ENCODE results near the gene ZNF507. TPM values are rescaled to one million over a fixed set of nuclear protein-coding genes. Genes with fewer than 3 reads are reported as not detected.
A peak's percentile ranks its signal among the peaks of the same experiment; 100 is the strongest.

Gene ZNF507
- 11.8 and 14.8 TPM in 2 replicates for total RNA-seq
- polyA plus RNA-seq: 3.8 and 4.7 TPM in 2 replicates

DNA sequence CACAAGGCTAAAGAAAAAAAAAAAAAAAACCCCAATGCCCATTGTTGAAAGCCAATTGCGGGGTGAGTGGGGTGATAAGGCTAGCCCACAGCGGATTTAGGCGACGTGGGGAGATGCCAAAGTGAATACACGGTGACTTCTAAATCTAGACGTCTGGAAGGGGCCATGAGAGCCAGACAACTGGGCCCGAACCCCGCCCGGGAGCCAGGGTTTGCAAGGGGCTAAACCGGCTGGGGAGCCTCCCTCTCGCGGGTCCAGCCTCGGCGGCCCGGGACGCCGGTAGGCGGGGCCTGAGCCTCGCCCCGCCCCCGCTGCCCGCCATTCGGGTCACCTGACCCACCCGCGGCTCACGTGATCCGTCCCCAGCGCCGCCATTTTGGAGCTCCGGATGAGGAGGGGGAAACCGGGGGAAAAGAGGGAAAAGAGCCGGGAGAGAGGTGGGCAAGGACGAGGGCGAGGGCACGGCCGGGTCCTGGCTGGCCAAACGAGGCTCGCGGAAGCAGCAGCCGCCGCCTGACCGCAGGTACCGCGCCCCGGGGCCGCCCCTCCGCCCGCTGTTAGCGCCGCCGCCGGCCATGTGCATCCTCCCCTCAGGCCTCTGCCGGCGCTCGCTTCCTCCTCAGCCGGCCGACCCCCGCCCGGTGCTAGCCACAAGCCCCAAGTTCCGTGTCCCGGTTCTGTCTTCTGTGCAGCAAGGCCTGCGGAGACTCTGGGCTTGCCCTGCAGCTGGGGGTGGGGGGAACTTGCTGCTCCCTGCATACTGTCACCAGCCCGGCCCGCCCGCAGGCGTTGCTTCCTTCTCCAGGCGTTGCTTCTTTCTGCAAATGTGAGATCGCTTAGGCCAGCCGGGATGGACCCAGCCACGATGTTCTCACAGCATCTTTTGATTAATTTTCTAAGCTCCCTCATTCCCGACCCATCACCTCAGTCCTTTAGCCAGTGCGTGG, at the start of gene ZNF507:
Gene ZNF507 (plus strand): TSS at position 350 of the 947 bp plus-strand sequence. CDS start 7,221 bp downstream, outside the sequence.
- peaks cover 3% of the 10 kb centered on the region for H4K20me1 ChIP-seq (ENCODE audit: insufficient read depth, poor library complexity, severe bottlenecking)
- H3K9me3 ChIP-seq (ENCODE audit: low read depth): no peaks in the 10 kb centered on the region
- no peaks in the 10 kb centered on the region for H3K36me3 ChIP-seq (replicated peaks; ENCODE audit: insufficient read depth, low read depth)
- peak; percentile 93 for DNase-seq (ENCODE audit: low spot score)
- H3K4me3 ChIP-seq: peak within 1 kb of the TSS; percentile 82
- H3K9me2 ChIP-seq (replicated peaks; ENCODE audit: insufficient read depth): no peaks in the 10 kb centered on the region
- peak within 1 kb of the TSS; percentile 71 for H3K27ac ChIP-seq
- peaks cover 16% of the 10 kb centered on the region for H3K4me1 ChIP-seq (ENCODE audit: insufficient read depth)
- no peaks in the 10 kb centered on the region for H3K27me3 ChIP-seq
- H2AFZ ChIP-seq: peak within 1 kb of the TSS; percentile 72
- H3K79me2 ChIP-seq: peaks cover 39% of the 10 kb centered on the region
- TF ChIP-seq CTCF (IDR thresholded peaks at IDR 0.05; ENCODE audit: poor library complexity) (no peak), EZH2 (IDR thresholded peaks at IDR 0.05; ENCODE audit: borderline replicate concordance) (no peak), EZH2phosphoT487 (IDR thresholded peaks at IDR 0.05; ENCODE audit: low read depth, severe bottlenecking, unreplicated experiment) (no peak)
- peak within 1 kb of the TSS; percentile 89 for H3K4me2 ChIP-seq
- WGBS (ENCODE audit: low lambda C conversion rate, missing lambda C conversion rate): 13% methylated on average over 35 of the region's 72 CpGs

DNA sequence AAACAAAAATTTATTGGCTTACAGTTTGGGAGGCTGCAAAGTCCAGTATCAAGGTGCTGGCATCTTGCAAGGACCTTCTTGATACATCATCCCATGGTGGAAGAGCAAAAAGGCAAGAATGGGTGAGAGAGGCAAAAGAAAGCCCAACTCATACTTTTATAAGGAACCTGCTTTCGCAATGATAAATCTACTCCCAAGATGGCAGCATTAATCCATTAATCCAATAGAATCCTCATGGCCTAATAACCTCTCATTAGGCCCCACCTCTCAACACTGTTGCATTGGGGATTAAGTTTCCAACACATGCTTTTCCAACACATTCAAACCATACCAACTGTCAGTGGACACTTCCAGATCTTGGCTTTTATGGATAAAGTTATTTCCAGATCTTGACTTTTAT, 48.7 kb upstream of the ZNF507 start:
- Histone ChIP-seq H3K79me2 (no peaks in the 10 kb centered on the region), H2AFZ (no peak overlapping the region), H3K4me3 (no peak overlapping the region), H3K9me3 (ENCODE audit: low read depth) (no peaks in the 10 kb centered on the region), H3K27me3 (no peaks in the 10 kb centered on the region), H3K9me2 (replicated peaks; ENCODE audit: insufficient read depth) (no peaks in the 10 kb centered on the region), H3K4me1 (ENCODE audit: insufficient read depth) (no peaks in the 10 kb centered on the region), H3K36me3 (replicated peaks; ENCODE audit: insufficient read depth, low read depth) (no peaks in the 10 kb centered on the region), H3K4me2 (no peak overlapping the region), H3K27ac (no peak overlapping the region), H4K20me1 (ENCODE audit: insufficient read depth, poor library complexity, severe bottlenecking) (no peaks in the 10 kb centered on the region)
- DNase-seq (ENCODE audit: low spot score): no peak
- TF ChIP-seq CTCF (IDR thresholded peaks at IDR 0.05; ENCODE audit: poor library complexity): no peak
- TF ChIP-seq EZH2 (IDR thresholded peaks at IDR 0.05; ENCODE audit: borderline replicate concordance): no peak
- TF ChIP-seq EZH2phosphoT487 (IDR thresholded peaks at IDR 0.05; ENCODE audit: low read depth, severe bottlenecking, unreplicated experiment): no peak
- WGBS (ENCODE audit: low lambda C conversion rate, missing lambda C conversion rate): 100% methylated on average over 1 of the region's 1 CpG

DNA sequence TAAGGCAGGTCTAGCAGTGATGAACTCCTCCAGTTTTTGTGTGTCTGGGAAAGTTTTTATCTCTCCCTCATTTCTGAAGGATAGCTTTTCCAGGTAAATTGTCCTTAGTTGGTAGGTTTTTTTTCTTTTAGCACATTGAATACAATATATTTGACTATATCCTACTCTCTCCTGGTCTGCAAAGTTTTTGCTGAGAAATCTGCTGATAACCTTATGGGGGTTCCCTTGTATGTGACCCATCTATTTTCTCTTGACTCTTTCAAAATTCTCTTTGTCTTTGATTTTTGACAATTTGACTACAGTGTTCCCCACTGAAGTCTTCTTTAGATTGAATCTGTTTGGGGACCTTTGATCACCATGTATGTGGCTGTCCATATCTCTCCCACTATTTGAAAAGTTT, 42.6 kb upstream of the ZNF507 start:
- Histone ChIP-seq H3K27ac (no peak overlapping the region), H4K20me1 (ENCODE audit: insufficient read depth, poor library complexity, severe bottlenecking) (no peaks in the 10 kb centered on the region), H3K9me2 (replicated peaks; ENCODE audit: insufficient read depth) (no peaks in the 10 kb centered on the region), H3K36me3 (replicated peaks; ENCODE audit: insufficient read depth, low read depth) (no peaks in the 10 kb centered on the region), H3K79me2 (no peaks in the 10 kb centered on the region), H3K27me3 (peaks cover 3% of the 10 kb centered on the region), H3K4me1 (ENCODE audit: insufficient read depth) (no peaks in the 10 kb centered on the region), H3K4me3 (no peak overlapping the region), H3K9me3 (ENCODE audit: low read depth) (no peaks in the 10 kb centered on the region), H2AFZ (no peak overlapping the region), H3K4me2 (no peak overlapping the region)
- no peak for DNase-seq (ENCODE audit: low spot score)
- TF ChIP-seq CTCF (IDR thresholded peaks at IDR 0.05; ENCODE audit: poor library complexity): no peak
- TF ChIP-seq EZH2phosphoT487 (IDR thresholded peaks at IDR 0.05; ENCODE audit: low read depth, severe bottlenecking, unreplicated experiment): no peak
- no peak for TF ChIP-seq EZH2 (IDR thresholded peaks at IDR 0.05; ENCODE audit: borderline replicate concordance)
